Measurements from ENCODE around the gene SLC15A1.
A peak's percentile ranks its signal among the peaks of the same experiment; 100 is the strongest.

SLC15A1 gene

DNA sequence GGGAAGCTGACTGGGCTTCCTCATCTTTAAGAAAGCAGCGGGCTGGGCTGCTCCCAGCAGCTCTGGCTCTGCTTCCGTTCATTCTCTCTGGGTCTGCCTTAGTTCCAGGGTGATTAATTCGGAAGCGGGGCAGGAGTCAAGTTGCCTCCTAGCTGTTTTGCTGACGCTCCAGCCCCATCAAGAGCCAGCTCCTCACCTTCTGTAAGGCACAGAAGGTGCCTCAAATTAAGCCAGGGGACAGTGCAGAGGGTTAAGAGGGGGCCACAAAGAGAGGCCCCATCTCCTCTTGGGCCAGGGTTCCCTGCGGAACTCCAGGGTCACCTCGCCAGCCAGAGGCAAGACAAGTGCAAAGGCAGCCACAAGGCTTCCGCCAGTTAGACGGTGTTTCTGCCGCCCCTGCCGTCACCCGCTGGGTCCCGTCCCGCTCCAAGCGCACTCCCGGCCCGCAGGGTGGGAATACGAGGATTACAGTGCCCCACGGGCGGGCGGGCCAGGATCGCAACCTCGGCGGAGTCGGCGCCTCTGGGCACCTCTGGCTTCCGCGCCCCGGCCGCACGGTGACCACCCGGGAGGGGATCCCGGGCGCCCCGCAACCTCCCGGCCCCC, 508 bp downstream of the SLC15A1 start:
- ChIA-PET POLR2A (no interaction called here), CTCF (no interaction called here)
- Histone ChIP-seq H3K9me3 (ENCODE audit: control insufficient read depth, insufficient read depth, low read depth, low read length) (no peaks in the 10 kb centered on the region), H3K27ac (ENCODE audit: extremely low read depth, low read depth, low read length) (no peak overlapping the region; the same call in 1 of the 2 replicates), H3K4me3 (ENCODE audit: low read depth, low read length) (peak overlapping the region; percentile 21), H3K36me3 (ENCODE audit: control insufficient read depth in 2 of 2, insufficient read depth in 1 of 2, low read length in 2 of 2) (no peaks in the 10 kb centered on the region), H3K4me1 (ENCODE audit: control insufficient read depth, insufficient read depth, low read length) (no peaks in the 10 kb centered on the region)
- peak; percentile 22 for TF ChIP-seq ZBTB26 (tag by site-specific recombination; optimal IDR thresholded peaks at IDR 0.05)
- peak; percentile 48; the same call in 1 of the 2 replicates for TF ChIP-seq ZNF133 (tag by site-specific recombination; IDR thresholded peaks at IDR 0.05)
- peak; percentile 57; the same call in 1 of the 2 replicates for TF ChIP-seq ZBTB17 (tag by site-specific recombination; IDR thresholded peaks at IDR 0.05)
- TF ChIP-seq, protein P1, sequence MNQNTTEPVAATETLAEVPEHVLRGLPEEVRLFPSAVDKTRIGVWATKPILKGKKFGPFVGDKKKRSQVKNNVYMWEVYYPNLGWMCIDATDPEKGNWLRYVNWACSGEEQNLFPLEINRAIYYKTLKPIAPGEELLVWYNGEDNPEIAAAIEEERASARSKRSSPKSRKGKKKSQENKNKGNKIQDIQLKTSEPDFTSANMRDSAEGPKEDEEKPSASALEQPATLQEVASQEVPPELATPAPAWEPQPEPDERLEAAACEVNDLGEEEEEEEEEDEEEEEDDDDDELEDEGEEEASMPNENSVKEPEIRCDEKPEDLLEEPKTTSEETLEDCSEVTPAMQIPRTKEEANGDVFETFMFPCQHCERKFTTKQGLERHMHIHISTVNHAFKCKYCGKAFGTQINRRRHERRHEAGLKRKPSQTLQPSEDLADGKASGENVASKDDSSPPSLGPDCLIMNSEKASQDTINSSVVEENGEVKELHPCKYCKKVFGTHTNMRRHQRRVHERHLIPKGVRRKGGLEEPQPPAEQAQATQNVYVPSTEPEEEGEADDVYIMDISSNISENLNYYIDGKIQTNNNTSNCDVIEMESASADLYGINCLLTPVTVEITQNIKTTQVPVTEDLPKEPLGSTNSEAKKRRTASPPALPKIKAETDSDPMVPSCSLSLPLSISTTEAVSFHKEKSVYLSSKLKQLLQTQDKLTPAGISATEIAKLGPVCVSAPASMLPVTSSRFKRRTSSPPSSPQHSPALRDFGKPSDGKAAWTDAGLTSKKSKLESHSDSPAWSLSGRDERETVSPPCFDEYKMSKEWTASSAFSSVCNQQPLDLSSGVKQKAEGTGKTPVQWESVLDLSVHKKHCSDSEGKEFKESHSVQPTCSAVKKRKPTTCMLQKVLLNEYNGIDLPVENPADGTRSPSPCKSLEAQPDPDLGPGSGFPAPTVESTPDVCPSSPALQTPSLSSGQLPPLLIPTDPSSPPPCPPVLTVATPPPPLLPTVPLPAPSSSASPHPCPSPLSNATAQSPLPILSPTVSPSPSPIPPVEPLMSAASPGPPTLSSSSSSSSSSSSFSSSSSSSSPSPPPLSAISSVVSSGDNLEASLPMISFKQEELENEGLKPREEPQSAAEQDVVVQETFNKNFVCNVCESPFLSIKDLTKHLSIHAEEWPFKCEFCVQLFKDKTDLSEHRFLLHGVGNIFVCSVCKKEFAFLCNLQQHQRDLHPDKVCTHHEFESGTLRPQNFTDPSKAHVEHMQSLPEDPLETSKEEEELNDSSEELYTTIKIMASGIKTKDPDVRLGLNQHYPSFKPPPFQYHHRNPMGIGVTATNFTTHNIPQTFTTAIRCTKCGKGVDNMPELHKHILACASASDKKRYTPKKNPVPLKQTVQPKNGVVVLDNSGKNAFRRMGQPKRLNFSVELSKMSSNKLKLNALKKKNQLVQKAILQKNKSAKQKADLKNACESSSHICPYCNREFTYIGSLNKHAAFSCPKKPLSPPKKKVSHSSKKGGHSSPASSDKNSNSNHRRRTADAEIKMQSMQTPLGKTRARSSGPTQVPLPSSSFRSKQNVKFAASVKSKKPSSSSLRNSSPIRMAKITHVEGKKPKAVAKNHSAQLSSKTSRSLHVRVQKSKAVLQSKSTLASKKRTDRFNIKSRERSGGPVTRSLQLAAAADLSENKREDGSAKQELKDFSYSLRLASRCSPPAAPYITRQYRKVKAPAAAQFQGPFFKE (tag by site-specific recombination; IDR thresholded peaks at IDR 0.05; ENCODE audit: borderline replicate concordance): no peak
- no peak for TF ChIP-seq ZNF146 (tag by site-specific recombination; IDR thresholded peaks at IDR 0.05)
- TF ChIP-seq IKZF3 (tag by site-specific recombination; IDR thresholded peaks at IDR 0.05): 0 out of 2 replicates have a peak, but pooled peaks have one; percentile 39
- TF ChIP-seq ZNF521 (tag by site-specific recombination; IDR thresholded peaks at IDR 0.05): no peak
- TF ChIP-seq ZNF423 (tag by site-specific recombination; IDR thresholded peaks at IDR 0.05): 0 out of 2 replicates have a peak, but pooled peaks have one; percentile 33
- 0 out of 2 replicates have a peak, but pooled peaks have one; percentile 37 for TF ChIP-seq ZFP37 (tag by site-specific recombination; IDR thresholded peaks at IDR 0.05)
- peak; percentile 57; the same call in 1 of the 2 replicates for TF ChIP-seq ZNF335 (tag by site-specific recombination; conservative IDR thresholded peaks at IDR 0.05)
- TF ChIP-seq ZIC2 (tag by site-specific recombination; IDR thresholded peaks at IDR 0.05): peak; percentile 51

- ChIA-PET CTCF (interaction anchor here (0.6 kb wide), 1 partner anchor 62 kb away, joined by 3 read pairs; no protein-coding TSS in a partner anchor), POLR2A (no interaction called here)
- TF ChIP-seq, protein P2, sequence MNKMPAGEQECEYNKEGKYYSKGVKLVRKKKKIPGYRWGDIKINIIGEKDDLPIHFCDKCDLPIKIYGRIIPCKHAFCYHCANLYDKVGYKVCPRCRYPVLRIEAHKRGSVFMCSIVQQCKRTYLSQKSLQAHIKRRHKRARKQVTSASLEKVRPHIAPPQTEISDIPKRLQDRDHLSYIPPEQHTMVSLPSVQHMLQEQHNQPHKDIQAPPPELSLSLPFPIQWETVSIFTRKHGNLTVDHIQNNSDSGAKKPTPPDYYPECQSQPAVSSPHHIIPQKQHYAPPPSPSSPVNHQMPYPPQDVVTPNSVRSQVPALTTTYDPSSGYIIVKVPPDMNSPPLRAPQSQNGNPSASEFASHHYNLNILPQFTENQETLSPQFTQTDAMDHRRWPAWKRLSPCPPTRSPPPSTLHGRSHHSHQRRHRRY (tag by site-specific recombination; IDR thresholded peaks at IDR 0.05): no peak
- TF ChIP-seq ZNF391 (tag by site-specific recombination; IDR thresholded peaks at IDR 0.05; ENCODE audit: borderline replicate concordance, low read depth) (no peak), ZIC2 (tag by site-specific recombination; IDR thresholded peaks at IDR 0.05) (peak; percentile 46), ZNF335 (tag by site-specific recombination; conservative IDR thresholded peaks at IDR 0.05) (peak; percentile 70; the same call in 1 of the 2 replicates)
- H3K36me3 ChIP-seq (ENCODE audit: control insufficient read depth in 2 of 2, insufficient read depth in 1 of 2, low read length in 2 of 2): no peaks in the 10 kb centered on the region
- no peaks in the 10 kb centered on the region for H3K9me3 ChIP-seq (ENCODE audit: control insufficient read depth, insufficient read depth, low read depth, low read length)
- H3K4me3 ChIP-seq (ENCODE audit: low read depth, low read length): no peak overlapping the region
- no peak overlapping the region for H3K27ac ChIP-seq (ENCODE audit: extremely low read depth, low read depth, low read length)
- no peaks in the 10 kb centered on the region for H3K4me1 ChIP-seq (ENCODE audit: control insufficient read depth, insufficient read depth, low read length)
Measured at GRCh38 chr13:98751367-98751782, 1.1 kb downstream of the SLC15A1 start.

All from HEK293 (cell line).